IPS DF 6.9 (cell line): ENCODE data around the gene TBC1D3K.
"Not testable (repeated sequence)": the region's sequence is repeated elsewhere in the genome, so short reads cannot be mapped to it uniquely, and the experiment has no call there.

Experiments used
- DNase-seq: peaks from one replicate; pipeline ENCODE4 v3.0.0-alpha.2; 2013; ENCODE audit warnings: low read depth, low spot score
- H3K27ac ChIP-seq: one replicate; pipeline ENCODE4 v1.5.1; 2013; ENCODE audit warnings: low read length, control low read depth
- H3K27me3 ChIP-seq: 2 replicates; pipeline ENCODE4 v1.6.1; 2013; ENCODE audit warnings: mild to moderate bottlenecking, low read length; ENCODE audit not compliant: control insufficient read depth, insufficient read depth
- H3K36me3 ChIP-seq: 2 replicates; pipeline ENCODE4 v1.6.1; 2013; ENCODE audit warnings: low read length; ENCODE audit not compliant: control insufficient read depth, insufficient read depth
- H3K4me1 ChIP-seq: 2 replicates; pipeline ENCODE4 v1.6.1; 2013; ENCODE audit warnings: low read length; ENCODE audit not compliant: control insufficient read depth, insufficient read depth
- H3K4me3 ChIP-seq: 2 replicates; pipeline ENCODE4 v1.5.1; 2013; ENCODE audit warnings: mild to moderate bottlenecking, low read length
- H3K9me3 ChIP-seq: 2 replicates; pipeline ENCODE4 v1.6.1; 2013; ENCODE audit warnings: low read length, inconsistent platforms; ENCODE audit not compliant: control insufficient read depth, insufficient read depth
- WGBS: extraction: QIAGEN DNeasy Blood & Tissue Kit; methylation state at CpG from one replicate; pipeline ENCODE4 v1.1.7; 2013; ENCODE audit warnings: mixed read lengths, missing lambda C conversion rate; ENCODE audit not compliant: insufficient read length, insufficient coverage; 5-methylcytosine and 5-hydroxymethylcytosine counted together

Gene TBC1D3K

DNA sequence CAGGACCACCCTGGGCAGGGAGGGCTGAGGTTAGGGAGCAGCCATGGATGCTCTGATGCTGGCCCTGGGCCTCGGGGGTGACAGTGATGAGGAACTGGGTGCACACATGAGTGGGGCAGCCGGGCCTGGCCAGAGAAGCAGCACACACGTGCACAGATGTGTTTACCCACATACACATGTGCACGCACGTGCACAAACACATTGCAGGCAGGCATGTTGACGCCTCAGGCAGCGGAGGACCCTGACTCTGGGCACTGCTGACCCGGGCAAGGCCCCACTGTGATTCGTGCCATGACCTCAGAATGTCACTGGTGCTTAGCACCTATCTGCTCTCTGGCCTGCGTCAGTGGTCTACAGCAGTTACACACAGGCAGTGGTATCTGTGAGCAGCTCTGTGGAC is at the start of gene TBC1D3K:
Gene TBC1D3K (plus strand): TSS at position 301 of the 400 bp plus-strand sequence. CDS start 1,585 bp downstream, outside the sequence.
- not testable (repeated sequence) for H3K4me3 ChIP-seq, H3K27ac ChIP-seq, DNase-seq

DNA sequence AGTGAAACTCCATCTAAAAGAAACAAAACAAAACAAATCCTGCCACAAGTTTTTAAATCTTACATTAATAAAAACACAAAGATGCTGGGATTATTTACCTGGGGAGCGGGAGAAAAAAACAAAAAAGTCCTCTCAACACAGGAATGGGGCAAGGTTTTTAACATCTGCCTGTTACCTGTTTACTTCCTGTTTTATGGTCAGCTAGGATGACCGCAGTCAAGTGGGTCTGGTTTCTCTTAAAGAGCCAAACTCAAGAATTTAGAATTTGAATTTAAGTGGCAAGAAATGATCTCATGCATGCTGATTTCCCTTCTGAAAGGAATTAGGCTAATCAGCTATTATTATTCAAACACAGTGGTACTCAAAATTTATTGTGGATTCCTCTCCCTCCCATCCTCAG is 39.7 kb upstream of the TBC1D3K start:
- Histone ChIP-seq H3K36me3 (no peaks in the 10 kb centered on the region), H3K9me3 (no peaks in the 10 kb centered on the region), H3K4me3 (no peak overlapping the region), H3K27me3 (no peaks in the 10 kb centered on the region), H3K27ac (no peak overlapping the region), H3K4me1 (no peaks in the 10 kb centered on the region)
- no CpG with 5 or more reads among the region's 2 CpGs for WGBS
- DNase-seq, result no peak

More for the DNA sequence above, at the start of gene TBC1D3K:
- H3K4me1 ChIP-seq, H3K9me3 ChIP-seq, H3K27me3 ChIP-seq, H3K36me3 ChIP-seq: not testable (repeated sequence)
- WGBS, result no CpG with 5 or more reads among the region's 10 CpGs

DNA sequence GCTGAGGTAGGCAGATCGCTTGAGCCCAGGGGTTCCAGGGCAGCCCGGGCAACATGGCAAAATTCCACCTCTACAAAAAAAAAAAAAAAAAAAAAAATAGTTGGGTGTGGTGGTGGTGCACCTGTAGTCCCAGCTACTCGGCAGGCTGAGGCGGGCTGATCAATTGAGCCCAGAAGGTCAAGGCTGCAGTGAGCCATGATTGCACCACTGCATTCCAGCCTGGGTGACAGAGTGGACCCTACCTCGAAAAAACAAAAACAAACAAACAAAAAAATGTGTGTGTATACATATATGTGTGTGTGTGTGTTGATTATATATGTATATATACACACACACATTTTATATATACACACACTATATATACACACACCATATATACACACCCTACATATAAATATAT is 39.1 kb upstream of the TBC1D3K start:
- WGBS, result no CpG with 5 or more reads among the region's 5 CpGs
- Histone ChIP-seq H3K36me3 (no peaks in the 10 kb centered on the region), H3K27ac (no peak overlapping the region), H3K27me3 (no peaks in the 10 kb centered on the region), H3K4me1 (no peaks in the 10 kb centered on the region), H3K9me3 (no peaks in the 10 kb centered on the region), H3K4me3 (no peak overlapping the region)
- DNase-seq, result no peak

- no peaks in the 10 kb centered on the region for H3K27me3 ChIP-seq
- H3K4me1 ChIP-seq, result no peaks in the 10 kb centered on the region
- WGBS, result no CpG with 5 or more reads among the region's 2 CpGs
- no peaks in the 10 kb centered on the region for H3K9me3 ChIP-seq
- H3K27ac ChIP-seq, result no peak overlapping the region
- H3K36me3 ChIP-seq, result no peaks in the 10 kb centered on the region
- H3K4me3 ChIP-seq, result no peak overlapping the region
- no peak for DNase-seq
Observed at GRCh38 chr17:37888881-37889280, 35.3 kb upstream of the TBC1D3K start.

DNA sequence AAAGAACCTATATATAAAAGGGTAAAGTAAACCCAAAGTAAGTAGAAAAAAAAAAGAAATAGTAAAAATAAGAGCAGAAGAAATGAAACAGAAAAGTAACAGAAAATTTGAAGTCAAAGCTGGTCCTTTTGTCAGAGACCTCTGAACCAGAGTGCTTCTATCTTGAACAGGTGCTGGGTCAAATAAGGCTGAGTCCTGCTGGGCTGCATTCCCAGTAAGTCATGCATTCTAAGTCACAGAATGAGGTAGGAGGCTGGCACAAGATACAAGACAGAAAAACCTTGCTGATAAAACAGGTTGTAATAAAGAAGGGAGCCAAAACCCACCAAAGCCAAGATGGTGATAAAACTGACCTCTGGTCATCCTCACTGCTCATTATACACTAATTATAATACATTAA is 27.3 kb upstream of the TBC1D3K start:
- H3K27ac ChIP-seq, H3K4me3 ChIP-seq, H3K4me1 ChIP-seq, DNase-seq, H3K9me3 ChIP-seq, H3K36me3 ChIP-seq, H3K27me3 ChIP-seq: not testable (repeated sequence)
